RWPE1 (cell line): ENCODE data around the gene KRT17.
"Not testable (repeated sequence)": the region's sequence is repeated elsewhere in the genome, so short reads cannot be mapped to it uniquely, and the experiment has no call there.

Experiments used
- CTCF ChIA-PET: fragments of 350-600 bp; sonication (Branson Sonifier 250); formaldehyde crosslinking; extraction: SDS; loops from one replicate; lab custom pipeline; 2021; lab: Yijun Ruan, JAX
- POLR2A ChIA-PET: fragments of 400-600 bp; formaldehyde crosslinking; extraction: SDS; loops from one replicate; lab custom pipeline; 2020; ENCODE audit warnings: antibody characterized with exemption; ENCODE audit not compliant: low non-redundant PET; lab: Yijun Ruan, JAX
- DNase-seq: peaks from one replicate; pipeline ENCODE4 v3.0.0; 2012; ENCODE audit warnings: low spot score
- H3K27ac ChIP-seq: fragments of 450-650 bp; 2 replicates; pipeline ENCODE4 v1.5.1; 2017
- TF ChIP-seq, protein P1 (sequence below): fragments of 450-650 bp; conservative IDR thresholded peaks from 2 replicates; pipeline ENCODE4 v1.5.1; 2017; ENCODE audit warnings: low read depth, mild to moderate bottlenecking

Gene KRT17

DNA sequence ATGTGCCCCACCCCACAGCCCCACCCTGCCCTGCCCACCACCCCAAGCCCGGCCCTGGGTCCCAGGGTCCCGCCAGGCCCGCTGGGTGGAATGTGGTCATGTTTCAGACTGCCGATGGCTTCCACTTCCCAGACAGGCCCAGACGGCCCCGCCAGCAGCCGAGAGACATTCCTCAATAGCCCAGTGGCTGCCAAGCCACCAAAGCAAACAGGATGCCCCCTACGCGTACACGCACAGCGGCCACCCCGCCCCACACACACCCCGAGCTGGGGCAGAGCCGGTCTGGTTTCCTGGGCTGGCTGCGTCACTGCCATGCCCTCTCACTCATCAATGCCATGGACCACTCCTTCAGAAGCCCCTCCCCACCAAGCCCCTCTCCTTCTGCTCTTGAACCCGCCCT, 1.2 kb upstream of the KRT17 start:
- H3K27ac ChIP-seq = peak overlapping the region; percentile 100
- POLR2A ChIA-PET = interaction anchor here (0.7 kb wide), 1 partner anchor 28 kb away, joined by 4 read pairs; no protein-coding TSS in a partner anchor
- CTCF ChIA-PET = no interaction called here
- TF ChIP-seq, protein P1, sequence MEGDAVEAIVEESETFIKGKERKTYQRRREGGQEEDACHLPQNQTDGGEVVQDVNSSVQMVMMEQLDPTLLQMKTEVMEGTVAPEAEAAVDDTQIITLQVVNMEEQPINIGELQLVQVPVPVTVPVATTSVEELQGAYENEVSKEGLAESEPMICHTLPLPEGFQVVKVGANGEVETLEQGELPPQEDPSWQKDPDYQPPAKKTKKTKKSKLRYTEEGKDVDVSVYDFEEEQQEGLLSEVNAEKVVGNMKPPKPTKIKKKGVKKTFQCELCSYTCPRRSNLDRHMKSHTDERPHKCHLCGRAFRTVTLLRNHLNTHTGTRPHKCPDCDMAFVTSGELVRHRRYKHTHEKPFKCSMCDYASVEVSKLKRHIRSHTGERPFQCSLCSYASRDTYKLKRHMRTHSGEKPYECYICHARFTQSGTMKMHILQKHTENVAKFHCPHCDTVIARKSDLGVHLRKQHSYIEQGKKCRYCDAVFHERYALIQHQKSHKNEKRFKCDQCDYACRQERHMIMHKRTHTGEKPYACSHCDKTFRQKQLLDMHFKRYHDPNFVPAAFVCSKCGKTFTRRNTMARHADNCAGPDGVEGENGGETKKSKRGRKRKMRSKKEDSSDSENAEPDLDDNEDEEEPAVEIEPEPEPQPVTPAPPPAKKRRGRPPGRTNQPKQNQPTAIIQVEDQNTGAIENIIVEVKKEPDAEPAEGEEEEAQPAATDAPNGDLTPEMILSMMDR = no peak
- DNase-seq = peak; percentile 74

DNA sequence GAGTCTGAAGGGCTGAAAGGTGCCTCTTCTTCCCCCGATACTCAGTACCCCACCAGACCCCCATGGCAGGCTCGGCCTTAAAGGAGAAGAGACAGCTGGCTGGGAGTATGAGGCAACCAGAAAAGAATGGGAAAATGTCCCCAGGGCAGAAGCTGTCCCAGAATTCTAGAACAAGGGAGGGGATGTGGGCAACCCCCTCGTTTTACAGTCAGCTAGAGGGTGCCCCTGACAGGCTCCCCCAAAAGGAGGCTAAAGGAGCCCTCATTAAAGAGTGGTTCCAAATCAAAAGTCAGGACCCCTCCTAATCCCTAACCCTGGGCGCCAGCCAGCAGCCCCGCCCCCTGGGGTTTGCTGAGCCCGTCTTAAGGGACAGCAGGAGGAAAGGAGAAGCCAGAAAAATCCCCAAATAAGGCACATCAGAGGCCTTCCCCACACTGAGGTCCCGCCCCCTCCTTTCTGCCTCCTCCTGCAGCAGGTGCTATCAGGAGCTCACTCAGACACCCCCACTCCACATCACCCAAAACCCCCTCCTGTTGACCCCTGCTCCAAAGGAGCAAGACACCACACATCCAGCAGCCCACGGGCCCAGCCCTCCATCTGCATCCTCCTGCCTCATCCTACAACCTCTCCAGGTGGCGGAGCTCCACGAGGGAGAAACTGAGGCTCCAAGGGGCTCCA, 1.1 kb downstream of the KRT17 start:
- peak overlapping the region; percentile 100 for H3K27ac ChIP-seq
- DNase-seq = not testable (repeated sequence)
- ChIA-PET CTCF (interaction anchor here (0.7 to 2.2 kb wide), 6 partner anchors 25 to 74 kb away, joined by 3 to 10 read pairs (median 3); no protein-coding TSS in a partner anchor), POLR2A (interaction anchor here (1.2 kb wide), 1 partner anchor 31 kb away, joined by 4 read pairs; no protein-coding TSS in a partner anchor)

DNA sequence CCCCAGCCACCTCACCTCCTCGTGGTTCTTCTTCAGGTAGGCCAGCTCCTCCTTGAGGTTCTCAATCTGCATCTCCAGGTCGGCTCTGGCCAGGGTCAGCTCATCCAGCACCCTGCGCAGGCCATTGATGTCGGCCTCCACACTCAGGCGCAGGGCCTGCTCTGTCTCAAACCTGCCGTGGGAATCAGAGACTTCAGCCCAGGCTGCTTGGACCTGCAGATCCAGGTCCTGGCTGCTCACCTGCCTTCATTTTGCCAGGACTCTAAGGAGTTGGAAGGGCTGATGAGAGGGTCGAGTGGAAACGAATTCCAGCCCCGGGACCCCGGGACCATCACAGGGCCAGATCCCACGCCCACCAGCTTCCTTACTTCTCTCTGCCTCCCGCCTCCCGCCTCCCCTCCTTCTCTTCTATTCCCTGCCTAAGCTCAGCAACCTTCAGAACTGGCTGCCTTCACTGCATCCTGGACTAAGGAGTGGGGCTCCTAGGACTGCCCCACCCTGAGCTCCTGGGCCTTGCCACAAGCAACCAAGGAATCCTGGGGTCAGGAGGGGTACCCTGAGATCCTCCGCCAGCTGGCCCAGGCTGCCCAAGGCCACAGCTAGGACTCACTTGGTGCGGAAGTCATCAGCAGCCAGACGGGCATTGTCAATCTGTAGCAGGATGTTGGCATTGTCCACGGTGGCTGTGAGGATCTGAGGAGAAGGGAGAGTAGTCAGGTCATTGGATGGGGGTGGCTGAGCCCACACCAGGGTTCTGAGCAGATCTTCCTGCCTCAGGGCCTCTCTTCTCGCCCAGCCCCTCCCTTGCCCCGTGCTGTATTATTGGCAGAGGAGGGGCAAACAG, 1.8 kb downstream of the KRT17 start:
- CTCF ChIA-PET = interaction anchor here (0.6 to 2.2 kb wide), 3 partner anchors 41 to 1629 kb away, joined by 3 to 10 read pairs (median 3); no protein-coding TSS in a partner anchor
- not testable (repeated sequence) for DNase-seq

DNA sequence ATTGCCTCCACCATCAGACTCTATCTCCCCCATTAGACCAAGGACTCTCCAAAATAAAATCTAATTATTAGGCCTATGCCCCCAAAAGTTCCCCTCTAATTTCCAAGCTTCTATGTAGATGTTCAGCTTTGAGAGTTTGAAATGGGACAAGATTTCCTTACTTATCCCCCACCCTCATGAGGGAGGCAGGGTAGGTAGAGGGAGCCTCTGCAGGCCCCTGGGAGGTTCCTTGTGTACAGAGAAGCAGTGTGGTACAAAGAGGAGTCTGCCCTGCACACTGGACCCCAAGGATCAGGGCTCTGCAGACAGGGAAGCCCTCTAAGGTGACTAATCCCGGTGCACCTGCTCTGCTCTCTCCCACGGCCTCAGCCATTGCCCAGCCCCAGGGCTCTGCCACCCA, 2.5 kb downstream of the KRT17 start:
- no peak for DNase-seq
- CTCF ChIA-PET = interaction anchor here (0.6 to 0.9 kb wide), 2 partner anchors 26 to 158 kb away, joined by 3 to 4 read pairs; no protein-coding TSS in a partner anchor
- POLR2A ChIA-PET = no interaction called here
- H3K27ac ChIP-seq = peak overlapping the region; percentile 100
- TF ChIP-seq, protein P1 = no peak

More for the DNA sequence above, 1.8 kb downstream of the KRT17 start:
- H3K27ac ChIP-seq = peak overlapping the region; percentile 100
- POLR2A ChIA-PET = interaction anchor here (1.2 kb wide), 1 partner anchor 31 kb away, joined by 4 read pairs; no protein-coding TSS in a partner anchor

DNA sequence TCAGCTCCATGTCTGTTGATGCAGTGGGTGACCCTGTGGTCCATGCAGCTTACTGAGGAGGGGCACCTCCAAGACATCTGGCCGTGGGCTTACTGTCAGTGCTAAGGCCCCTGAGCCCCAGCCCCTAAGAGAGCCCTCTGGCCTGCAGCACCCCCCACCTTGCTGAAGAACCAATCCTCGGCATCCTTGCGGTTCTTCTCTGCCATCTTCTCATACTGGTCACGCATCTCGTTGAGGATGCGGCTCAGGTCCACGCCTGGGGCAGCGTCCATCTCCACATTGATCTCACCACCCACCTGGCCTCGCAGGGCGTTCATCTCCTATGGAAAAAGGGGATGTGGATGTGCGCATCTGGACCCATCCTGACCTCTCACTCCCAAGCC, 2.9 kb downstream of the KRT17 start:
- peak overlapping the region; percentile 100 for H3K27ac ChIP-seq
- POLR2A ChIA-PET, DNase-seq: not testable (repeated sequence)
- CTCF ChIA-PET = interaction anchor here (0.5 to 2.4 kb wide), 5 partner anchors 26 to 158 kb away, joined by 3 to 7 read pairs (median 3); no protein-coding TSS in a partner anchor

DNA sequence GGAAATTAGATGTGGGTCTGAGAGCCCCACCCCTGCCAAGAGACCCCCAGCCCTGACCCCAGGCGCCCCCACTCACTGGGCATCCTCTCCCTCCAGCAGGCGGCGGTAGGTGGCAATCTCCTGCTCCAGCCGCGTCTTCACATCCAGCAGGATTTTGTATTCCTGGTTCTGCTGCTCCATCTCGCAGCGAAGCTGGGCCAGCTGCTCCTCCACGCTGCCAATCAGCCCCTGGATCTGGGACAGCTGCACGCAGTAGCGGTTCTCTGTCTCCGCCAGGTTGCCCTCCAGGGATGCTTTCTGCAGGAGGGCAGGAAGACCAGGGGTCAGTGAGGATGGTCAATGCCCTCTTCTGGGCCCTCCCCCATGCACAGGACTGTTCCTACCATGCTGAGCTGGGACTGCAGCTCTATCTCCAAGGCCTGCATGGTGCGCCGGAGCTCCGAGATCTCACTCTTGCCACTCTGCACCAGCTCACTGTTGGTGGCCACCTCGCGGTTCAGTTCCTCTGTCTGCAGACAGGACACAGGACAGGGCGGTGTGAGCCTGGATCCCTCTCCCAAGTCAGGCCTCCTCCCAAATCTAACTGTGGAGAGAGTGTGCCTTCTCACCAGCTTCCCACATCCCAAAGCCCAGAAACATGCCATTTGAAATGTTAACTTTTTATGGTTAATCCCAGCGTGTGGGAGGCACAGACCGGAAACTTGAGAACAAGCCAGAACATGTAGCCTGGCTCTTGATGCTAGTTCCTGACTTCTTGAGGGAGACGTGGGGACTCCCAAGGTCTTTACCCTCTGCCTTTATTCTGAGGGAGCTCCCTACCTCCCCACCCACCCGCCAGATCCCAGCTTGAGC, 3.6 kb downstream of the KRT17 start:
- ChIA-PET CTCF (interaction anchor here (0.5 to 2.4 kb wide), 8 partner anchors 10 to 46 kb away, joined by 3 to 7 read pairs (median 3); no protein-coding TSS in a partner anchor), POLR2A (no interaction called here)
- H3K27ac ChIP-seq = peak overlapping the region; percentile 100
- DNase-seq = no peak
- TF ChIP-seq, protein P1 = no peak

DNA sequence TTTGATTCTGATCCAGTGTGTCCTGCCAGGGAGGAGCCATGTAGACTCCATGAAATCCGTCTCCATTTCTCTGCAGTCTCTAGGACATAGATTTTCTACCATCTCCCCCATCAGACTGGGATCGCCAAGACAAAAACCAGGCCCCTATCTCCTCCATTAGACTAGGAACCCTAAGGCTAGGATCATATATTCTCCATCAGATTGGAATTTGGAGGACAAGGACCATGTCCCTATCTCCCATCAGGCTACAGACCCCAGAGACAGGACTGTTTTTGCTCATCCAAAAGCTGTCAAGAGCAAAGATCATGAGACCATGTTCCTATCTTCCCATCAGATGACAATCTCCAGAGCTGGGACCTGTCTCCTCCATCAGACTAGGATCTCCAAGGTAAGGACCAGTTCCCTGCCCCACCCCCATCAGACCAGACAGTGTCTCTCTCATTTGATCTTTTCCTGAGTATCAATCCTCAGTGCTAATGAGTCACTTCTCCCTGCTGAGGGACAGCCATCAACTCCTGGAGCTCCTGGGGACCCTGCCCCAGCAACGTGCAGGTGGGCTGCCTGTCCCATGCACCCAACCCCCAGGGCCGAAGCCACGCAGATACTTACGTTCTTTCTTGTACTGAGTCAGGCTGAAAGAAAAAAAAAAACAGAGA, 4.3 kb downstream of the KRT17 start:
- DNase-seq, POLR2A ChIA-PET: not testable (repeated sequence)
- CTCF ChIA-PET = interaction anchor here (0.6 to 2.4 kb wide), 6 partner anchors 9 to 71 kb away, joined by 3 to 11 read pairs (median 4); no protein-coding TSS in a partner anchor
- peak overlapping the region; percentile 100 for H3K27ac ChIP-seq
